SHP77 treated with DMSO at 0.1 percent for 48 hours (cell line): ENCODE measurements around the gene RAG2.
A peak's percentile ranks its signal among the peaks of the same experiment; 100 is the strongest.

Source experiments
- DNase-seq: peaks from one replicate; lab custom pipeline; 2025; lab: John Stamatoyannopoulos, UW

The RAG2 gene

GRCh38 chr11:36600180-36600579 lies 2.1 kb upstream of the RAG2 start:
- no peak for DNase-seq

- DNase-seq, result no peak
These were observed 1.2 kb downstream of the RAG2 start for GRCh38 chr11:36596880-36597279.

GRCh38 chr11:36594316-36594989 lies 3.6 kb downstream of the RAG2 start, which contains the start of gene IFTAP:
Gene IFTAP, plus strand, starts transcription at chr11:36594502. Its CDS starts 15,602 bp downstream, at chr11:36610104.
- DNase-seq, result peak; percentile 94

GRCh38 chr11:36591433-36591832 lies 6.6 kb downstream of the RAG2 start:
- no peak for DNase-seq

GRCh38 chr11:36590513-36590912 lies 7.5 kb downstream of the RAG2 start:
- DNase-seq, result no peak

GRCh38 chr11:36588099-36588498 lies 9.9 kb downstream of the RAG2 start:
- DNase-seq, result no peak

- DNase-seq, result no peak
These were observed 11.5 kb downstream of the RAG2 start for GRCh38 chr11:36586543-36586942.

GRCh38 chr11:36583667-36584066 lies 14.4 kb downstream of the RAG2 start:
- no peak for DNase-seq

- no peak for DNase-seq
These were observed 16.5 kb downstream of the RAG2 start for GRCh38 chr11:36581536-36581935.

- DNase-seq, result no peak
These were observed 19.6 kb downstream of the RAG2 start for GRCh38 chr11:36578458-36578857.

- no peak for DNase-seq
These were observed 20.2 kb downstream of the RAG2 start for GRCh38 chr11:36577859-36578258.

GRCh38 chr11:36577373-36577772 lies 20.7 kb downstream of the RAG2 start:
- DNase-seq, result no peak

GRCh38 chr11:36574486-36574885 lies 23.6 kb downstream of the RAG2 start:
- DNase-seq, result no peak

- no peak for DNase-seq
These were observed 28.9 kb downstream of the RAG2 start for GRCh38 chr11:36569095-36569494.

GRCh38 chr11:36567694-36568093 lies 30.3 kb downstream of the RAG2 start, which contains the start of gene RAG1:
Gene RAG1, plus strand, starts transcription at chr11:36568007. Its CDS starts 5,298 bp downstream, at chr11:36573305.
- no peak for DNase-seq

GRCh38 chr11:36566407-36567053 lies 31.5 kb downstream of the RAG2 start:
- no peak for DNase-seq

- DNase-seq, result no peak
These were observed 32.9 kb downstream of the RAG2 start for GRCh38 chr11:36565031-36565610.

- DNase-seq, result peak; percentile 50
These were observed 33.5 kb downstream of the RAG2 start for GRCh38 chr11:36564376-36565030.

- no peak for DNase-seq
These were observed 39.2 kb downstream of the RAG2 start for GRCh38 chr11:36558571-36559413.

- DNase-seq, result no peak
These were observed 40.0 kb downstream of the RAG2 start for GRCh38 chr11:36557991-36558390.

GRCh38 chr11:36557390-36557789 lies 40.6 kb downstream of the RAG2 start:
- DNase-seq, result peak; percentile 29
